DND-41 (cell line): ENCODE results near the gene ARVCF.

Experiments used
- EZH2 ChIP-seq: IDR thresholded peaks from 3 replicates; pipeline ENCODE4 v1.6.1; 2012; ENCODE audit warnings: borderline replicate concordance, low read depth, mild to moderate bottlenecking, moderate library complexity, low read length, inconsistent platforms; ENCODE audit not compliant: severe bottlenecking
- TF ChIP-seq, protein P1 (sequence below): IDR thresholded peaks from 2 replicates; pipeline ENCODE4 v1.5.1; 2012; ENCODE audit warnings: borderline replicate concordance, low read length, moderate library complexity, mild to moderate bottlenecking; ENCODE audit not compliant: poor library complexity, severe bottlenecking; ENCODE audit errors: extremely low read depth

DNA sequence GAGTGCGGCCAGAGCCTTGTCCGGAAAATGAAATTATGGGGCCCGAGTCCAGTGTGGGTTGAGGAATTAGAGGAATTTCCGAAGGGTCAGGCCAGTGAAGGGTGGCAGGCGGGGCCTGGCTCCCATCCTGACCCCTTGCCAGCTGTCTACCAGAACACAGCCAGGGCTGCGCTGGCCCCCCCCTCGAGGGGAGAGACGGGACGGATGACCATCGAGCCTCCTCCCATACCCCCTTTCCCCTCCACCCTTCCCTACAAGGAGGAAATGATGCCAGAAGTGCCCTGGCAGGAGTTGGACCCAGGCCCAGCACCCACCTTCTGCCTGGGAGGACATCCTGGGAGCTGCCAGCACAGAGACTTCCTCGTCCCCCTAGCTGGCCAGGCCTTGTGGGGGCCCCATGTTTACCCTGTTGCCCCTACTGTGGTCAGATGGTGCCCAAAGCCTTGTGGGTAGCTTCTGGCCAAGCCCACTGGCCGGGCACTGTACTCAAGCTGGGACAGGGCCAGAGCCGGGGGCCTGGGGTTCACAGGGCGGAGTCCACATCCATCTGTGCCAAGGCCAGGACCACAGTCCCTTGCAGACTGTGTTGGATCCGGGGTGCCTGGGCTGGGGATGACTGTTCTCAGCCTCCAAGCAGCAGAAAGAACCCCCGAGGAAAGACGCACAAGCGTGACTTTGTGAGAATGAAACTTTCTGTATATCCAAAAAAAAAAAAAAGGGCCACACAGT lies 20.8 kb downstream of the ARVCF start:
- TF ChIP-seq, protein P1, sequence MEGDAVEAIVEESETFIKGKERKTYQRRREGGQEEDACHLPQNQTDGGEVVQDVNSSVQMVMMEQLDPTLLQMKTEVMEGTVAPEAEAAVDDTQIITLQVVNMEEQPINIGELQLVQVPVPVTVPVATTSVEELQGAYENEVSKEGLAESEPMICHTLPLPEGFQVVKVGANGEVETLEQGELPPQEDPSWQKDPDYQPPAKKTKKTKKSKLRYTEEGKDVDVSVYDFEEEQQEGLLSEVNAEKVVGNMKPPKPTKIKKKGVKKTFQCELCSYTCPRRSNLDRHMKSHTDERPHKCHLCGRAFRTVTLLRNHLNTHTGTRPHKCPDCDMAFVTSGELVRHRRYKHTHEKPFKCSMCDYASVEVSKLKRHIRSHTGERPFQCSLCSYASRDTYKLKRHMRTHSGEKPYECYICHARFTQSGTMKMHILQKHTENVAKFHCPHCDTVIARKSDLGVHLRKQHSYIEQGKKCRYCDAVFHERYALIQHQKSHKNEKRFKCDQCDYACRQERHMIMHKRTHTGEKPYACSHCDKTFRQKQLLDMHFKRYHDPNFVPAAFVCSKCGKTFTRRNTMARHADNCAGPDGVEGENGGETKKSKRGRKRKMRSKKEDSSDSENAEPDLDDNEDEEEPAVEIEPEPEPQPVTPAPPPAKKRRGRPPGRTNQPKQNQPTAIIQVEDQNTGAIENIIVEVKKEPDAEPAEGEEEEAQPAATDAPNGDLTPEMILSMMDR: no peak
- no peak for TF ChIP-seq EZH2
